Spleen (tissue), 11 donors: Measurements from ENCODE around the gene UBLCP1. TPM values are rescaled to one million over a fixed set of nuclear protein-coding genes. Genes with fewer than 3 reads are reported as not detected.
A peak's percentile ranks its signal among the peaks of the same experiment; 100 is the strongest.
"Not testable (repeated sequence)": the region's sequence is repeated elsewhere in the genome, so short reads cannot be mapped to it uniquely, and the experiment has no call there.

Experiments used
- DNase-seq: peaks from one replicate; pipeline ENCODE4 v3.0.0-alpha.2; 2020
- H3K27ac ChIP-seq, 8 donors: fragments of 200-600 bp; sonication (generic) in 7 of 8; 1 replicate in 4 of 8; 2 replicates in 4 of 8; pipeline versions ENCODE4 v1.5.0 to v1.8.0; 2016 to 2021; ENCODE audit warnings: inconsistent platforms in 4 of 8, mild to moderate bottlenecking in 4 of 8, moderate library complexity in 1 of 8
- H3K27me3 ChIP-seq, 7 donors: fragments of 200-600 bp; sonication (generic) in 6 of 7; replicated peaks in 1 of 7; 1 replicate in 4 of 7; 2 replicates in 3 of 7; pipeline versions ENCODE4 v1.5.0 to v1.8.0; 2016 to 2021; ENCODE audit warnings: inconsistent platforms in 3 of 7, mild to moderate bottlenecking in 1 of 7
- H3K36me3 ChIP-seq, 6 donors: fragments of 200-600 bp; sonication (generic) in 5 of 6; 1 replicate in 4 of 6; 2 replicates in 2 of 6; pipeline versions ENCODE4 v1.5.0 to v1.8.0; 2016 to 2021; ENCODE audit warnings: inconsistent platforms in 2 of 6
- H3K4me1 ChIP-seq, 6 donors: fragments of 200-600 bp; sonication (generic) in 5 of 6; 1 replicate in 3 of 6; 2 replicates in 3 of 6; pipeline versions ENCODE4 v1.5.0 to v1.8.0; 2016 to 2021; ENCODE audit warnings: inconsistent platforms in 3 of 6
- H3K4me3 ChIP-seq, 8 donors: fragments of 200-600 bp; sonication (generic) in 7 of 8; 1 replicate in 4 of 8; 2 replicates in 4 of 8; pipeline versions ENCODE4 v1.5.0 to v1.8.0; 2016 to 2021; ENCODE audit warnings: inconsistent platforms in 4 of 8, mild to moderate bottlenecking in 4 of 8, moderate library complexity in 2 of 8
- H3K9me3 ChIP-seq, 8 donors: fragments of 200-600 bp; sonication (generic) in 7 of 8; 1 replicate in 4 of 8; 2 replicates in 4 of 8; pipeline versions ENCODE4 v1.5.0 to v1.8.0; 2016 to 2021; ENCODE audit warnings: inconsistent platforms in 4 of 8
- POLR2A ChIP-seq, 3 donors: fragments of 450-650 bp; IDR thresholded peaks; one replicate each; pipeline ENCODE4 v1.5.1; 2017; ENCODE audit warnings: antibody characterized with exemption in 3 of 3, mild to moderate bottlenecking in 1 of 3
- POLR2AphosphoS5 ChIP-seq, 3 donors: sonication (generic); formaldehyde crosslinking; IDR thresholded peaks; one replicate each; pipeline ENCODE4 v1.5.1; 2017; ENCODE audit warnings: antibody characterized with exemption in 3 of 3
- WGBS, 5 donors: extraction: QIAGEN DNeasy Blood & Tissue Kit in 3 of 5; methylation state at CpG; one replicate each; pipeline versions ENCODE4 v1.1.5 to v1.1.7; 2013 to 2018; 5-methylcytosine and 5-hydroxymethylcytosine counted together
- intact Hi-C: fragments of 100-400 bp; cut with DNase I; formaldehyde crosslinking; loops from one replicate; pipeline ENCODE4 v1.15.0; 2023; ENCODE audit warnings: low total_unique reads
- polyA plus RNA-seq, 3 donors: library from polyadenylated mRNA; stranded (reverse); fragments of 200-250 nt; gene quantifications; one replicate each; pipeline ENCODE4 v1.2.1, GENCODE V29; 2013
- total RNA-seq, 7 donors: library from RNA; depleted of rRNA in 3 of 7; stranded (reverse); fragments of >200 nt in 3 of 7; fragmentation: NEBNext Ultra II Directional in 4 of 7; extraction: Animal tissue kit (Norgen Biotek cat#: 25700) in 4 of 7; gene quantifications; one replicate each; pipeline versions ENCODE4 v1.1.0 to v1.2.1, GENCODE V29; 2016 to 2021
- TF ChIP-seq, protein P1 (sequence below), 11 experiments: fragments of 200-600 bp in 7 of 11; fragments of 450-650 bp in 4 of 11; sonication (generic) in 4 of 11; IDR thresholded peaks in 8 of 11; conservative IDR thresholded peaks in 3 of 11; 1 replicate in 7 of 11; 2 replicates in 4 of 11; pipeline versions ENCODE4 v1.4.0 to v1.8.0; 2016 to 2021; ENCODE audit warnings: antibody characterized with exemption in 11 of 11, inconsistent platforms in 4 of 11, mild to moderate bottlenecking in 1 of 11
- donor health status: healthy with polysubstance abuse.
- donor health status: DM: no; HTN: no; CAD: no; lungs with moderate emphysema.
- donor health status: DM: no; HTN: no; CAD: no.
- donor health status: Bipolar disorder and iron deficiency.
- donor health status: healthy.
- donor health status: DM: no; HTN: no; CAD: no.
- donor health status: DM: yes; HTN: yes; CAD: no.

The UBLCP1 gene
- total and polyA plus RNA-seq, 10 donors = 25.4 to 44.8 (median 29.9) TPM

DNA sequence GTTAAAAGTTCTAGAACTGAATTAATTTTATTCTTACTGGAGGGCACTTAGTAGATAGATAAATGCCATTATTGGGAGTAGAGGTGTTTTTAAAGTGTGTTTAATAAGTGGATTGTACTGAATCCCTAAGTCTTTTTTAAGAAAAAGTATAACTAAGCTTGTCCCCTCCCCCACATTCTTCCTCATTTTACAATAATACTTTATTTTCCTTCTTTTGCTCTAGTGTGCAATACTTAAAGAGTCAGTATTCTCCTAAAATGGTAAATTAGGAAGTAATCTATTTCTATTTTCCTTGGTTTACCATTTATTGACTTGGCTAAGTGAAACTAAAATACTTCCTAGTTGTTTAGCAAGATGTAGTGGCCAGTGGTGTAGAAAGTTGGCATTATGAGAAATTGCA, 11.6 kb downstream of the UBLCP1 start:
- H3K27me3 ChIP-seq = no peaks in the 10 kb centered on the region
- peaks cover 0 to 13% (median 6%) of the 10 kb centered on the region in 6 donors for H3K4me1 ChIP-seq
- TF ChIP-seq POLR2A (IDR thresholded peaks at IDR 0.05) (no peak), POLR2AphosphoS5 (IDR thresholded peaks at IDR 0.05) (no peak)
- TF ChIP-seq, protein P1, sequence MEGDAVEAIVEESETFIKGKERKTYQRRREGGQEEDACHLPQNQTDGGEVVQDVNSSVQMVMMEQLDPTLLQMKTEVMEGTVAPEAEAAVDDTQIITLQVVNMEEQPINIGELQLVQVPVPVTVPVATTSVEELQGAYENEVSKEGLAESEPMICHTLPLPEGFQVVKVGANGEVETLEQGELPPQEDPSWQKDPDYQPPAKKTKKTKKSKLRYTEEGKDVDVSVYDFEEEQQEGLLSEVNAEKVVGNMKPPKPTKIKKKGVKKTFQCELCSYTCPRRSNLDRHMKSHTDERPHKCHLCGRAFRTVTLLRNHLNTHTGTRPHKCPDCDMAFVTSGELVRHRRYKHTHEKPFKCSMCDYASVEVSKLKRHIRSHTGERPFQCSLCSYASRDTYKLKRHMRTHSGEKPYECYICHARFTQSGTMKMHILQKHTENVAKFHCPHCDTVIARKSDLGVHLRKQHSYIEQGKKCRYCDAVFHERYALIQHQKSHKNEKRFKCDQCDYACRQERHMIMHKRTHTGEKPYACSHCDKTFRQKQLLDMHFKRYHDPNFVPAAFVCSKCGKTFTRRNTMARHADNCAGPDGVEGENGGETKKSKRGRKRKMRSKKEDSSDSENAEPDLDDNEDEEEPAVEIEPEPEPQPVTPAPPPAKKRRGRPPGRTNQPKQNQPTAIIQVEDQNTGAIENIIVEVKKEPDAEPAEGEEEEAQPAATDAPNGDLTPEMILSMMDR (IDR thresholded peaks at IDR 0.05 in 8 of 11, conservative IDR thresholded peaks at IDR 0.05 in 3 of 11) = no peak
- peak overlapping the region in 1 of 8 donors; percentile 26 for H3K27ac ChIP-seq
- H3K36me3 ChIP-seq = peaks cover 0 to 100% (median 45%) of the 10 kb centered on the region in 6 donors
- intact Hi-C loops = no loop called here
- no peak for DNase-seq
- no peak overlapping the region for H3K4me3 ChIP-seq
- no peaks in the 10 kb centered on the region for H3K9me3 ChIP-seq

- Histone ChIP-seq H3K4me1 (no peaks in the 10 kb centered on the region), H3K27me3 (no peaks in the 10 kb centered on the region), H3K27ac (no peak overlapping the region), H3K36me3 (peaks cover 0 to 44% (median 11%) of the 10 kb centered on the region in 6 donors), H3K4me3 (no peak overlapping the region), H3K9me3 (peaks cover 0 to 3% (median 0%) of the 10 kb centered on the region in 8 donors)
- intact Hi-C loops = loop anchor here (10.0 kb wide), 1 partner anchor 698 kb away; no protein-coding TSS in a partner anchor
- DNase-seq = no peak
- TF ChIP-seq, protein P1 (IDR thresholded peaks at IDR 0.05 in 8 of 11, conservative IDR thresholded peaks at IDR 0.05 in 3 of 11) = peak in 8 of 11 experiments; percentile 10 to 49 (median 39)
- TF ChIP-seq POLR2AphosphoS5 (IDR thresholded peaks at IDR 0.05) (no peak), POLR2A (IDR thresholded peaks at IDR 0.05) (no peak)
- 49 to 57% (median 51%) methylated on average over 8 of the region's 8 CpGs for WGBS, 5 donors
Measured at GRCh38 chr5:159286420-159287035, 23.4 kb downstream of the UBLCP1 start.

GRCh38 chr5:159290741-159291140, 27.7 kb downstream of the UBLCP1 start:
- Histone ChIP-seq H3K4me3 (no peak overlapping the region), H3K4me1 (no peaks in the 10 kb centered on the region), H3K27ac (no peak overlapping the region), H3K27me3 (no peaks in the 10 kb centered on the region), H3K9me3 (peaks cover 0 to 3% (median 0%) of the 10 kb centered on the region in 8 donors), H3K36me3 (peaks cover 0 to 6% (median under 1%) of the 10 kb centered on the region in 6 donors)
- no peak for DNase-seq
- intact Hi-C loops = no loop called here
- TF ChIP-seq POLR2AphosphoS5 (IDR thresholded peaks at IDR 0.05) = no peak
- TF ChIP-seq POLR2A (IDR thresholded peaks at IDR 0.05) = no peak
- TF ChIP-seq, protein P1 (IDR thresholded peaks at IDR 0.05 in 8 of 11, conservative IDR thresholded peaks at IDR 0.05 in 3 of 11) = no peak
- 32 to 47% (median 36%) methylated on average over 4 of the region's 4 CpGs for WGBS, 5 donors

GRCh38 chr5:159294921-159295320, 31.8 kb downstream of the UBLCP1 start:
- no peaks in the 10 kb centered on the region for H3K36me3 ChIP-seq
- DNase-seq = no peak
- intact Hi-C loops = no loop called here
- H3K27ac ChIP-seq = no peak overlapping the region
- 88 to 98% (median 93%) methylated on average over 5 of the region's 5 CpGs for WGBS, 5 donors
- no peaks in the 10 kb centered on the region for H3K27me3 ChIP-seq
- TF ChIP-seq POLR2A (IDR thresholded peaks at IDR 0.05) (no peak), POLR2AphosphoS5 (IDR thresholded peaks at IDR 0.05) (no peak)
- TF ChIP-seq, protein P1 (IDR thresholded peaks at IDR 0.05 in 8 of 11, conservative IDR thresholded peaks at IDR 0.05 in 3 of 11) = no peak
- H3K9me3 ChIP-seq = peaks cover 0 to 32% (median 24%) of the 10 kb centered on the region in 8 donors
- H3K4me3 ChIP-seq = no peak overlapping the region
- H3K4me1 ChIP-seq = no peaks in the 10 kb centered on the region

GRCh38 chr5:159297300-159297699, 34.2 kb downstream of the UBLCP1 start:
- H3K27ac ChIP-seq, H3K27me3 ChIP-seq, intact Hi-C loops, H3K36me3 ChIP-seq, H3K4me1 ChIP-seq, H3K4me3 ChIP-seq, DNase-seq: not testable (repeated sequence)
- 87 to 98% (median 92%) methylated on average over 5 of the region's 5 CpGs for WGBS, 5 donors
- peaks cover 0 to 56% (median 42%) of the 10 kb centered on the region in 8 donors for H3K9me3 ChIP-seq
